ENCODE measurements around the gene BMPR1A.
"Not testable (repeated sequence)": the region's sequence is repeated elsewhere in the genome, so short reads cannot be mapped to it uniquely, and the experiment has no call there.

The BMPR1A gene

GRCh38 chr10:86848747-86849146 lies 92.3 kb downstream of the BMPR1A start:
- no peak for DNase-seq (ENCODE audit: low read depth in 2 of 2)

- DNase-seq (ENCODE audit: low read depth in 2 of 2): no peak
These were observed 92.9 kb downstream of the BMPR1A start for GRCh38 chr10:86849181-86849894.

- DNase-seq (ENCODE audit: low read depth in 2 of 2): no peak
These were observed 94.1 kb downstream of the BMPR1A start for GRCh38 chr10:86850481-86850880.

GRCh38 chr10:86851328-86852207 lies 95.1 kb downstream of the BMPR1A start:
- no peak for DNase-seq (ENCODE audit: low read depth in 2 of 2)

- not testable (repeated sequence) for DNase-seq (ENCODE audit: low read depth in 2 of 2)
These were observed 97.2 kb downstream of the BMPR1A start for GRCh38 chr10:86853582-86853981.

- DNase-seq (ENCODE audit: low read depth in 2 of 2): no peak
These were observed 99.1 kb downstream of the BMPR1A start for GRCh38 chr10:86855513-86855912.

GRCh38 chr10:86856156-86856555 lies 99.7 kb downstream of the BMPR1A start:
- DNase-seq (ENCODE audit: low read depth in 2 of 2): no peak

- DNase-seq (ENCODE audit: low read depth in 2 of 2): no peak
These were observed 100.8 kb downstream of the BMPR1A start for GRCh38 chr10:86857128-86857721.

GRCh38 chr10:86858011-86858410 lies 101.6 kb downstream of the BMPR1A start:
- no peak for DNase-seq (ENCODE audit: low read depth in 2 of 2)

- DNase-seq (ENCODE audit: low read depth in 2 of 2): no peak
These were observed 104.9 kb downstream of the BMPR1A start for GRCh38 chr10:86861351-86861750.

GRCh38 chr10:86862373-86862772 lies 106.0 kb downstream of the BMPR1A start:
- no peak for DNase-seq (ENCODE audit: low read depth in 2 of 2)

GRCh38 chr10:86862786-86863483 lies 106.5 kb downstream of the BMPR1A start:
- DNase-seq (ENCODE audit: low read depth in 2 of 2): no peak

GRCh38 chr10:86863484-86863842 lies 107.0 kb downstream of the BMPR1A start:
- DNase-seq (ENCODE audit: low read depth in 2 of 2): no peak

- not testable (repeated sequence) for DNase-seq (ENCODE audit: low read depth in 2 of 2)
These were observed 108.8 kb downstream of the BMPR1A start for GRCh38 chr10:86865011-86865811.

- no peak for DNase-seq (ENCODE audit: low read depth in 2 of 2)
These were observed 110.7 kb downstream of the BMPR1A start for GRCh38 chr10:86867149-86867548.

GRCh38 chr10:86868353-86868752 lies 111.9 kb downstream of the BMPR1A start:
- DNase-seq (ENCODE audit: low read depth in 2 of 2): no peak

GRCh38 chr10:86870679-86871078 lies 114.3 kb downstream of the BMPR1A start:
- no peak for DNase-seq (ENCODE audit: low read depth in 2 of 2)

GRCh38 chr10:86871563-86872183 lies 115.3 kb downstream of the BMPR1A start:
- DNase-seq (ENCODE audit: low read depth in 2 of 2): no peak

- DNase-seq (ENCODE audit: low read depth in 2 of 2): no peak
These were observed 116.3 kb downstream of the BMPR1A start for GRCh38 chr10:86872757-86873156.

- DNase-seq (ENCODE audit: low read depth in 2 of 2): no peak
These were observed 120.3 kb downstream of the BMPR1A start for GRCh38 chr10:86876748-86877147.
